ENCODE data around the gene SCYL2.

- TF ChIP-seq POLR2A (IDR thresholded peaks at IDR 0.05) (no peak), CTCF (IDR thresholded peaks at IDR 0.05) (no peak)
Observed at GRCh38 chr12:100290016-100290415, 23.0 kb downstream of the SCYL2 start.
